Measurements from ENCODE around the gene MTHFS. TPM values are rescaled to one million over a fixed set of nuclear protein-coding genes. Genes with fewer than 3 reads are reported as not detected.

MTHFS gene
- total and polyA plus RNA-seq, 2 donors (not counting 1 experiment from before 2014, with no cell fraction given) = 9.5 to 21.6 TPM

GRCh38 chr15:79829950-79830349 is 66.9 kb downstream of the MTHFS start:
- Histone ChIP-seq H3K4me2 (ENCODE audit: extremely low read depth, insufficient read depth, low read length) (no peak overlapping the region), H4K20me1 (ENCODE audit: control insufficient read depth, extremely low read depth, insufficient read depth, low read length) (no peaks in the 10 kb centered on the region), H3K27ac (ENCODE audit: insufficient read depth, low read length) (no peak overlapping the region), H3K4me1 (ENCODE audit: control insufficient read depth, extremely low read depth, insufficient read depth, low read length) (no peaks in the 10 kb centered on the region), H3K36me3 (ENCODE audit: control insufficient read depth, insufficient read depth, low read length) (no peaks in the 10 kb centered on the region), H3K9me3 (ENCODE audit: control insufficient read depth, insufficient read depth, low read depth, low read length) (no peaks in the 10 kb centered on the region), H3K4me3 (replicated peaks in 1 of 4; ENCODE audit: control extremely low read depth in 1 of 4, insufficient read depth in 1 of 4, low read depth in 3 of 4, low read length in 4 of 4) (no peak overlapping the region), H2AFZ (ENCODE audit: low read length) (no peak overlapping the region), H3K27me3 (ENCODE audit: control insufficient read depth, insufficient read depth, low read length) (no peaks in the 10 kb centered on the region), H3K79me2 (ENCODE audit: control insufficient read depth, insufficient read depth, low read length) (no peaks in the 10 kb centered on the region), H3K9ac (ENCODE audit: insufficient read depth, low read length) (no peak overlapping the region)
- DNase-seq (ENCODE audit: low read depth in 2 of 2) = no peak
- TF ChIP-seq CTCF (conservative IDR thresholded peaks at IDR 0.05 in 1 of 2, IDR thresholded peaks at IDR 0.05 in 1 of 2; ENCODE audit: low read depth in 1 of 2, low read length in 2 of 2) = no peak
- TF ChIP-seq EZH2 (IDR thresholded peaks at IDR 0.05; ENCODE audit: low read length, missing control alignments) = no peak

GRCh38 chr15:79828447-79828846 is 68.4 kb downstream of the MTHFS start:
- H2AFZ ChIP-seq (ENCODE audit: low read length) = no peak overlapping the region
- no peak overlapping the region for H3K27ac ChIP-seq (ENCODE audit: insufficient read depth, low read length)
- H3K4me1 ChIP-seq (ENCODE audit: control insufficient read depth, extremely low read depth, insufficient read depth, low read length) = no peaks in the 10 kb centered on the region
- H3K4me3 ChIP-seq (replicated peaks in 1 of 4; ENCODE audit: control extremely low read depth in 1 of 4, insufficient read depth in 1 of 4, low read depth in 3 of 4, low read length in 4 of 4) = no peak overlapping the region
- no peaks in the 10 kb centered on the region for H4K20me1 ChIP-seq (ENCODE audit: control insufficient read depth, extremely low read depth, insufficient read depth, low read length)
- H3K4me2 ChIP-seq (ENCODE audit: extremely low read depth, insufficient read depth, low read length) = no peak overlapping the region
- H3K36me3 ChIP-seq (ENCODE audit: control insufficient read depth, insufficient read depth, low read length) = no peaks in the 10 kb centered on the region
- no peak for TF ChIP-seq EZH2 (IDR thresholded peaks at IDR 0.05; ENCODE audit: low read length, missing control alignments)
- no peak for TF ChIP-seq CTCF (conservative IDR thresholded peaks at IDR 0.05 in 1 of 2, IDR thresholded peaks at IDR 0.05 in 1 of 2; ENCODE audit: low read depth in 1 of 2, low read length in 2 of 2)
- DNase-seq (ENCODE audit: low read depth in 2 of 2) = no peak
- no peak overlapping the region for H3K9ac ChIP-seq (ENCODE audit: insufficient read depth, low read length)
- H3K79me2 ChIP-seq (ENCODE audit: control insufficient read depth, insufficient read depth, low read length) = no peaks in the 10 kb centered on the region
- no peaks in the 10 kb centered on the region for H3K9me3 ChIP-seq (ENCODE audit: control insufficient read depth, insufficient read depth, low read depth, low read length)
- no peaks in the 10 kb centered on the region for H3K27me3 ChIP-seq (ENCODE audit: control insufficient read depth, insufficient read depth, low read length)

GRCh38 chr15:79826800-79827199 is 70.0 kb downstream of the MTHFS start:
- H3K36me3 ChIP-seq (ENCODE audit: control insufficient read depth, insufficient read depth, low read length) = no peaks in the 10 kb centered on the region
- H3K9me3 ChIP-seq (ENCODE audit: control insufficient read depth, insufficient read depth, low read depth, low read length) = no peaks in the 10 kb centered on the region
- no peaks in the 10 kb centered on the region for H3K4me1 ChIP-seq (ENCODE audit: control insufficient read depth, extremely low read depth, insufficient read depth, low read length)
- DNase-seq (ENCODE audit: low read depth in 2 of 2) = no peak
- H2AFZ ChIP-seq (ENCODE audit: low read length) = no peak overlapping the region
- no peaks in the 10 kb centered on the region for H4K20me1 ChIP-seq (ENCODE audit: control insufficient read depth, extremely low read depth, insufficient read depth, low read length)
- no peak overlapping the region for H3K4me3 ChIP-seq (replicated peaks in 1 of 4; ENCODE audit: control extremely low read depth in 1 of 4, insufficient read depth in 1 of 4, low read depth in 3 of 4, low read length in 4 of 4)
- H3K27me3 ChIP-seq (ENCODE audit: control insufficient read depth, insufficient read depth, low read length) = no peaks in the 10 kb centered on the region
- H3K4me2 ChIP-seq (ENCODE audit: extremely low read depth, insufficient read depth, low read length) = no peak overlapping the region
- no peaks in the 10 kb centered on the region for H3K79me2 ChIP-seq (ENCODE audit: control insufficient read depth, insufficient read depth, low read length)
- TF ChIP-seq EZH2 (IDR thresholded peaks at IDR 0.05; ENCODE audit: low read length, missing control alignments) (no peak), CTCF (conservative IDR thresholded peaks at IDR 0.05 in 1 of 2, IDR thresholded peaks at IDR 0.05 in 1 of 2; ENCODE audit: low read depth in 1 of 2, low read length in 2 of 2) (no peak)
- H3K27ac ChIP-seq (ENCODE audit: insufficient read depth, low read length) = no peak overlapping the region
- H3K9ac ChIP-seq (ENCODE audit: insufficient read depth, low read length) = no peak overlapping the region
